NCI-H2029 (cell line): ENCODE results near the gene GNPTG.

Experiments
- DNase-seq: peaks from one replicate; lab custom pipeline; 2025; lab: John Stamatoyannopoulos, UW

Gene GNPTG

GRCh38 chr16:1333854-1334700, 17.7 kb upstream of the GNPTG start:
- no peak for DNase-seq

GRCh38 chr16:1334739-1335138, 17.0 kb upstream of the GNPTG start:
- DNase-seq: no peak

GRCh38 chr16:1335211-1335971, 16.3 kb upstream of the GNPTG start:
- DNase-seq: no peak

GRCh38 chr16:1335996-1336395, 15.7 kb upstream of the GNPTG start:
- no peak for DNase-seq

- no peak for DNase-seq
Observed at GRCh38 chr16:1336619-1337018, 15.1 kb upstream of the GNPTG start.

GRCh38 chr16:1337486-1337885, 14.2 kb upstream of the GNPTG start:
- no peak for DNase-seq

- peak; percentile 10 for DNase-seq
Observed at GRCh38 chr16:1338119-1338730, 13.5 kb upstream of the GNPTG start.

- no peak for DNase-seq
Observed at GRCh38 chr16:1338855-1339675, 12.7 kb upstream of the GNPTG start.

- no peak for DNase-seq
Observed at GRCh38 chr16:1340730-1341494, 10.8 kb upstream of the GNPTG start.

GRCh38 chr16:1341495-1342420, 10.0 kb upstream of the GNPTG start:
- no peak for DNase-seq

- DNase-seq: peak; percentile 96
Observed at GRCh38 chr16:1342526-1343427, 9.0 kb upstream of the GNPTG start.

GRCh38 chr16:1343428-1344242, 8.1 kb upstream of the GNPTG start:
- DNase-seq: no peak

- no peak for DNase-seq
Observed at GRCh38 chr16:1344499-1344898, 7.2 kb upstream of the GNPTG start.

GRCh38 chr16:1345087-1345486, 6.6 kb upstream of the GNPTG start:
- no peak for DNase-seq

GRCh38 chr16:1345651-1346421, 5.9 kb upstream of the GNPTG start:
- DNase-seq: no peak

GRCh38 chr16:1346422-1347285, 5.1 kb upstream of the GNPTG start:
- DNase-seq: no peak
